ENCODE measurements around the gene EPHB1.

EPHB1 gene

GRCh38 chr3:134753999-134754742 lies 40.9 kb upstream of the EPHB1 start:
- peak; percentile 5 for DNase-seq (ENCODE audit: low read depth)
- no peak overlapping the region for H3K4me3 ChIP-seq (ENCODE audit: control insufficient read depth, low read depth, low read length)
- TF ChIP-seq CTCF (conservative IDR thresholded peaks at IDR 0.05; ENCODE audit: control insufficient read depth, insufficient read depth, low read depth, low read length): peak; percentile 16

GRCh38 chr3:134754768-134755559 lies 40.1 kb upstream of the EPHB1 start:
- DNase-seq (ENCODE audit: low read depth): peak; percentile 57
- H3K4me3 ChIP-seq (ENCODE audit: control insufficient read depth, low read depth, low read length): no peak overlapping the region
- peak; percentile 87 for TF ChIP-seq CTCF (conservative IDR thresholded peaks at IDR 0.05; ENCODE audit: control insufficient read depth, insufficient read depth, low read depth, low read length)

- TF ChIP-seq CTCF (conservative IDR thresholded peaks at IDR 0.05; ENCODE audit: control insufficient read depth, insufficient read depth, low read depth, low read length): no peak
- no peak overlapping the region for H3K4me3 ChIP-seq (ENCODE audit: control insufficient read depth, low read depth, low read length)
- DNase-seq (ENCODE audit: low read depth): no peak
Observed at GRCh38 chr3:134755821-134756220, 39.2 kb upstream of the EPHB1 start.

- no peak for DNase-seq (ENCODE audit: low read depth)
- no peak for TF ChIP-seq CTCF (conservative IDR thresholded peaks at IDR 0.05; ENCODE audit: control insufficient read depth, insufficient read depth, low read depth, low read length)
Observed at GRCh38 chr3:134757549-134758069, 37.5 kb upstream of the EPHB1 start.

GRCh38 chr3:134761213-134761612 lies 33.8 kb upstream of the EPHB1 start:
- TF ChIP-seq CTCF (conservative IDR thresholded peaks at IDR 0.05; ENCODE audit: control insufficient read depth, insufficient read depth, low read depth, low read length): no peak
- no peak overlapping the region for H3K4me3 ChIP-seq (ENCODE audit: control insufficient read depth, low read depth, low read length)
- no peak for DNase-seq (ENCODE audit: low read depth)

More at GRCh38 chr3:134757549-134758069, 37.5 kb upstream of the EPHB1 start:
- no peak overlapping the region for H3K4me3 ChIP-seq (ENCODE audit: control insufficient read depth, low read depth, low read length)

GRCh38 chr3:134762016-134762415 lies 33.0 kb upstream of the EPHB1 start:
- H3K4me3 ChIP-seq (ENCODE audit: control insufficient read depth, low read depth, low read length): no peak overlapping the region
- TF ChIP-seq CTCF (conservative IDR thresholded peaks at IDR 0.05; ENCODE audit: control insufficient read depth, insufficient read depth, low read depth, low read length): no peak
- no peak for DNase-seq (ENCODE audit: low read depth)

Data from fibroblast of mammary gland (primary cell).